ENCODE measurements around the gene BRPF1. TPM values are rescaled to one million over a fixed set of nuclear protein-coding genes. Genes with fewer than 3 reads are reported as not detected.

The BRPF1 gene
- total RNA-seq, 1 experiment from 2014 or later, result 20.4 TPM

DNA sequence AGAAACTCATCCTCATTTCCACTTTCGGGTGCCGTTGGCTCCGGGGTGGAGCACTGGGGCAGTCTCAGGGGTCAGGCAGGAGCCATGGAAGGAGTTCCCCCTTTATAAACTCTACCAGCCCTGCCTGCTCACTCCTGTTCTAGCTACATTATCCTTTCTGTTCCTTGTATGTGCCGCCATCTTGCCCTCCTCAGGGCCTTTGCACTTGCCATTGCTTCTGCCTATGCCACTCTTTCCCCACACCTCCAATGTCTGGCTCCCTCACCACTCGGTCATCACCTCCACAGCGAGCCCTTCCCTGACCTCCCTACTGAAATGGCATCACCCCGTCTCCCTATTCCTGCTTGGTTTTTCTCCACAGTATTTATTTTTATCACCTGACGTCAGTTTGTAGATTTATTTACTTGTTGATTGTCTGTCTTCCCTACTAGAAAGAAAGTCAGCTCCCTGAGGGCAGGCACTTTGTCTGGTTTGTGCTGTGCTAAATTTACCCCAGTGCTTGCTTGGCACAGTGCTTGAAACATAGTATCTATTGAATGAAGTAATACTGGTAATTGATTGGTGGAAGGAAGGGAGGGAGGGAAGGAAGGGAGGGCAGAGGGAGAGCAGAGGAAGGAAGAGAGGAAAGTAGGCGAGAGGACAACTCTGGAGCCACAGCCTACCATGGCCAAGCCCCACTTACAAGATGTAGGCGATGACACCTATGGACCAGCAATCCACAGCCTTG lies 29.4 kb downstream of the BRPF1 start:
- TF ChIP-seq, protein P1, sequence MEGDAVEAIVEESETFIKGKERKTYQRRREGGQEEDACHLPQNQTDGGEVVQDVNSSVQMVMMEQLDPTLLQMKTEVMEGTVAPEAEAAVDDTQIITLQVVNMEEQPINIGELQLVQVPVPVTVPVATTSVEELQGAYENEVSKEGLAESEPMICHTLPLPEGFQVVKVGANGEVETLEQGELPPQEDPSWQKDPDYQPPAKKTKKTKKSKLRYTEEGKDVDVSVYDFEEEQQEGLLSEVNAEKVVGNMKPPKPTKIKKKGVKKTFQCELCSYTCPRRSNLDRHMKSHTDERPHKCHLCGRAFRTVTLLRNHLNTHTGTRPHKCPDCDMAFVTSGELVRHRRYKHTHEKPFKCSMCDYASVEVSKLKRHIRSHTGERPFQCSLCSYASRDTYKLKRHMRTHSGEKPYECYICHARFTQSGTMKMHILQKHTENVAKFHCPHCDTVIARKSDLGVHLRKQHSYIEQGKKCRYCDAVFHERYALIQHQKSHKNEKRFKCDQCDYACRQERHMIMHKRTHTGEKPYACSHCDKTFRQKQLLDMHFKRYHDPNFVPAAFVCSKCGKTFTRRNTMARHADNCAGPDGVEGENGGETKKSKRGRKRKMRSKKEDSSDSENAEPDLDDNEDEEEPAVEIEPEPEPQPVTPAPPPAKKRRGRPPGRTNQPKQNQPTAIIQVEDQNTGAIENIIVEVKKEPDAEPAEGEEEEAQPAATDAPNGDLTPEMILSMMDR (IDR thresholded peaks at IDR 0.05; ENCODE audit: unreplicated experiment), result no peak
- Mint-ChIP-seq H3K27ac (ENCODE audit: unreplicated experiment) (no peak overlapping the region), H3K4me1 (ENCODE audit: low read depth, unreplicated experiment) (no peaks in the 10 kb centered on the region), H3K9me3 (ENCODE audit: low read depth, unreplicated experiment) (no peaks in the 10 kb centered on the region), H3K27me3 (ENCODE audit: unreplicated experiment) (no peaks in the 10 kb centered on the region), H3K36me3 (ENCODE audit: insufficient read depth, unreplicated experiment) (peaks cover 17% of the 10 kb centered on the region), H3K4me3 (ENCODE audit: low read depth, unreplicated experiment) (no peak overlapping the region)
- intact Hi-C loops (cut with micrococcal nuclease; ENCODE audit: unreplicated experiment), result no loop called here
- no TSS peak for BruUV-seq (replicated peaks)
- DNase-seq, result no peak
- CTCF ChIA-PET, result no interaction called here

DNA sequence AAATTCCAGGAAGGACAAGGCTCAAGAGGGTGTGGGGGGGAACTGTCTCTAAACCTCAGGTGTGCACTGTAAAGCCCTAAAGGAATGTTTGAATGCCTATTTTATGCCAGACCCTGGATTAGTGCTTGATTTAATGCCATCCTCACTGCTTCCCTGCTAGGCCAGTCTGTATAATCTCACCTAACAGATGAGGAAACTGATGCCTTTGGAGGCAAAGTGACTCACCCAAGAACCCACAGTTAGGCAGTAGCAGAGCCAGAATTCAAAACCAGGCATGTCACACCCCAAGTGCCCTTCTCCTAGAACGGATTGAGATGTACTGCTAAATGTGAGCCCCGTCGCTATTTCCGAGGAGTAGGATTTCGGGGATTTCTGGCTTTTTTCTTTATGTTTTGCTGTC lies 30.4 kb downstream of the BRPF1 start:
- BruUV-seq (replicated peaks), result no TSS peak

DNA sequence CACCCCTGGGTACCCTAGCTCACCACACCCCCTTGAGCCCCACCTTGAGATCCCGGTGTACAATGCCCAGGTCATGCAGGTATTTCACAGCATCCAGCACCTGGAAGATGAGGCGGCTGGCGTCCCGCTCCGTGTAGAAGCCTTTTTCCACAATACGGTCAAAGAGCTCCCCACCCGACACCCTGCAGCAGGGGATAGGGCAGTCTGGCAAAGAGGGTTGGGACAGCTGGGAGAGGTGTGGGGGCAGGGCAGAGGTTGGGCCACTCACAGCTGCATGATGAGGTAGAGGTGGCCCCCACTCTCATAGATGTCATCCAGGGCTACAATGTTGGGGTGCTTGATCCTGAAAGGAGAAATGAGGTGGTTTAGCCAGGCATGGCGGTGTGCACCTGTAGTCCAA lies 31.3 kb downstream of the BRPF1 start:
- CTCF ChIA-PET, result no interaction called here
- TF ChIP-seq, protein P1 (IDR thresholded peaks at IDR 0.05; ENCODE audit: unreplicated experiment), result no peak
- no peak overlapping the region for H3K27ac Mint-ChIP-seq (ENCODE audit: unreplicated experiment)

More for the DNA sequence above, 30.4 kb downstream of the BRPF1 start:
- no peak overlapping the region for H3K27ac Mint-ChIP-seq (ENCODE audit: unreplicated experiment)
- CTCF ChIA-PET, result no interaction called here
- TF ChIP-seq, protein P1 (IDR thresholded peaks at IDR 0.05; ENCODE audit: unreplicated experiment), result no peak
- no peak overlapping the region for H3K4me3 Mint-ChIP-seq (ENCODE audit: low read depth, unreplicated experiment)
- no peaks in the 10 kb centered on the region for H3K27me3 Mint-ChIP-seq (ENCODE audit: unreplicated experiment)
- peaks cover 17% of the 10 kb centered on the region for H3K36me3 Mint-ChIP-seq (ENCODE audit: insufficient read depth, unreplicated experiment)
- H3K9me3 Mint-ChIP-seq (ENCODE audit: low read depth, unreplicated experiment), result no peaks in the 10 kb centered on the region
- H3K4me1 Mint-ChIP-seq (ENCODE audit: low read depth, unreplicated experiment), result no peaks in the 10 kb centered on the region
- intact Hi-C loops (cut with micrococcal nuclease; ENCODE audit: unreplicated experiment), result no loop called here
- no peak for DNase-seq

DNA sequence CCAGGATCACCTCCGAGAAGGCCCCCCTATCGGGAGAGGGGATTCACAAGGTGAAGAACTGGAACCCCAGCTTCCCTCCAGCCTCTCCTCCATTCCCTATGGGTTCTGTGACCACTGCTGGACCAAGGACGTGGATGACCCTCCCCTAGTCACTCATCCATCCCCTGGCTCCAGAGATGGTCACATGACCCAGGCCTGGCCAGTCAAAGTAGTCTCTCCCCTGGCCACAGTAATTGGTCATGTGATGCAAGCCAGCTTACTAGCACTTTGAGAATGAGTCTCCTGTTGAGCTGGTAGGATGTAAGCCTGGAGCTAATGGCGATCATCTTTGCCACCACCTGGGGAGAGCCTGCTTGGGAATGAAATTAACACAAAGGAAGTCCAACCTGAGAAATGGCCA lies 34.3 kb downstream of the BRPF1 start:
- TF ChIP-seq, protein P1 (IDR thresholded peaks at IDR 0.05; ENCODE audit: unreplicated experiment), result no peak
- intact Hi-C loops (cut with micrococcal nuclease; ENCODE audit: unreplicated experiment), result no loop called here

More for the DNA sequence above, 31.3 kb downstream of the BRPF1 start:
- BruUV-seq (replicated peaks), result no TSS peak
- H3K27me3 Mint-ChIP-seq (ENCODE audit: unreplicated experiment), result no peaks in the 10 kb centered on the region
- intact Hi-C loops (cut with micrococcal nuclease; ENCODE audit: unreplicated experiment), result no loop called here
- peaks cover 17% of the 10 kb centered on the region for H3K36me3 Mint-ChIP-seq (ENCODE audit: insufficient read depth, unreplicated experiment)
- H3K4me1 Mint-ChIP-seq (ENCODE audit: low read depth, unreplicated experiment), result no peaks in the 10 kb centered on the region
- H3K4me3 Mint-ChIP-seq (ENCODE audit: low read depth, unreplicated experiment), result no peak overlapping the region
- H3K9me3 Mint-ChIP-seq (ENCODE audit: low read depth, unreplicated experiment), result no peaks in the 10 kb centered on the region
- no peak for DNase-seq

More for the DNA sequence above, 34.3 kb downstream of the BRPF1 start:
- no peak for DNase-seq
- BruUV-seq (replicated peaks), result no TSS peak
- Mint-ChIP-seq H3K4me1 (ENCODE audit: low read depth, unreplicated experiment) (peaks cover 19% of the 10 kb centered on the region), H3K4me3 (ENCODE audit: low read depth, unreplicated experiment) (no peak overlapping the region), H3K9me3 (ENCODE audit: low read depth, unreplicated experiment) (no peaks in the 10 kb centered on the region), H3K27me3 (ENCODE audit: unreplicated experiment) (no peaks in the 10 kb centered on the region), H3K27ac (ENCODE audit: unreplicated experiment) (no peak overlapping the region), H3K36me3 (ENCODE audit: insufficient read depth, unreplicated experiment) (peaks cover 31% of the 10 kb centered on the region)
- CTCF ChIA-PET, result no interaction called here

Data from Calu3 (cell line).